Astrocyte of the spinal cord (primary cell): ENCODE results near the gene TMEM258.

Experiments used
- DNase-seq: peaks from one replicate; pipeline ENCODE4 v3.0.0; 2011; ENCODE audit warnings: low read depth, low spot score
- H3K4me3 ChIP-seq: 2 replicates; pipeline ENCODE4 v1.5.1; 2011; ENCODE audit warnings: low read depth, mild to moderate bottlenecking, low read length, moderate library complexity
- in situ Hi-C: cut with HindIII; loops from 2 replicates; pipeline ENCODE4 v1.10.0; 2017; ENCODE audit warnings: low sequenced_read_pairs
- TF ChIP-seq, protein P1 (sequence below): IDR thresholded peaks from 2 replicates; pipeline ENCODE4 v1.5.1; 2012; ENCODE audit warnings: low read depth, mild to moderate bottlenecking, low read length, inconsistent platforms

TMEM258 gene

GRCh38 chr11:61826930-61827570, 34.7 kb upstream of the TMEM258 start:
- in situ Hi-C loops: no loop called here
- DNase-seq: no peak
- peak overlapping the region; percentile 83 for H3K4me3 ChIP-seq
- TF ChIP-seq, protein P1, sequence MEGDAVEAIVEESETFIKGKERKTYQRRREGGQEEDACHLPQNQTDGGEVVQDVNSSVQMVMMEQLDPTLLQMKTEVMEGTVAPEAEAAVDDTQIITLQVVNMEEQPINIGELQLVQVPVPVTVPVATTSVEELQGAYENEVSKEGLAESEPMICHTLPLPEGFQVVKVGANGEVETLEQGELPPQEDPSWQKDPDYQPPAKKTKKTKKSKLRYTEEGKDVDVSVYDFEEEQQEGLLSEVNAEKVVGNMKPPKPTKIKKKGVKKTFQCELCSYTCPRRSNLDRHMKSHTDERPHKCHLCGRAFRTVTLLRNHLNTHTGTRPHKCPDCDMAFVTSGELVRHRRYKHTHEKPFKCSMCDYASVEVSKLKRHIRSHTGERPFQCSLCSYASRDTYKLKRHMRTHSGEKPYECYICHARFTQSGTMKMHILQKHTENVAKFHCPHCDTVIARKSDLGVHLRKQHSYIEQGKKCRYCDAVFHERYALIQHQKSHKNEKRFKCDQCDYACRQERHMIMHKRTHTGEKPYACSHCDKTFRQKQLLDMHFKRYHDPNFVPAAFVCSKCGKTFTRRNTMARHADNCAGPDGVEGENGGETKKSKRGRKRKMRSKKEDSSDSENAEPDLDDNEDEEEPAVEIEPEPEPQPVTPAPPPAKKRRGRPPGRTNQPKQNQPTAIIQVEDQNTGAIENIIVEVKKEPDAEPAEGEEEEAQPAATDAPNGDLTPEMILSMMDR: no peak

DNA sequence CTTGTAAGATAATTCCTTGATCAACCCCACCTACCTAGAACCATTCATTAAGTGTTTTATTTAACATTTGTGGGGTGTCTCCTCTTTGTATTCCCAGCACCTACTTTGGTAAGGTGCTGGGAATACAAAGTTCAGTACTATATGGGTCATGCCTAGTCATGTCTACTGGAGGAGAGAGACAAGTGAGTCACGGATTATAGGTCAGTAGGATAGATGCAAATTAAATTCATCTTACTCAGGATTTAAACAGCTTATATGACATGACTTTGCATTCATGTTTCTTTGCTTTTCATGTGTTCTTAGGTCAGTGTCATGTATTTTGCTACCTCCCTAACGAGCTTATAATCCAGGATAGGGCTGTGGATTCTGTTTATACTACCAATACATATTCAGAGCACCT, 27.8 kb upstream of the TMEM258 start:
- no peak overlapping the region for H3K4me3 ChIP-seq
- in situ Hi-C loops: no loop called here
- TF ChIP-seq, protein P1: no peak
- peak; percentile 20 for DNase-seq

DNA sequence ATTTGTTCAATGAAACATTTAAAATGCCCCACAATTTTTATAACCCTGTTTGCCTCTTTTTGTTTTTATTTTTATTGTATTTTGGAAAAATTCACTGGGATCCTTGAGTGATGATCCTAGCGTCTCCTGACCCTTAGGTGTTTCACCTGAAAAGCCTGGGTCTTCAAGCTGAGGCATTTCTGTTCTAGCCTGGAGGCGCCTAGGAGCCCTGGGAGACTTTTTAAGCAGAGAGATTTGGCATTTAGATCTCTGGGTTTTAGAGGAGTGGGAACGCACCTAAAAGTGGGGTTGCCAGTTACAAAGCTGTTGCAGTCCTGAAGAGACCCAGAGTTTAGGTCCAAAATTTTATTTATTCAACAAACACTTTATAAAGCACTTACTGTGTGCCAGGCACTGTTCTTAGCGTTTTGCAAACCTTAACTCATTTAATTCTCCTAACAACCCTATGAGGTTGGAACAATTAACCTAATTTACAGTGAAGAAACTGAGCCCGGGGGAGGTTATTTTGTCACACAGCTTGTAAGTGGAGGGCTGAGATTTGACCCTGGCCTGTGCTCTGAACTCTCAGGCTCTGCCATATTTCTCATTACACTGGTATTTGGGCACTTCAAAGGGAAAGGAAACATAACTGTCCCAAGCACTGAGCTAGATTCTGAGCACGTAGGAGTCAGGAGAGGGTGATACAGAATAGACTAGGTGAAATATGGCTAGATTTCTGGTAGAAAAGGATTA, 25.2 kb upstream of the TMEM258 start:
- in situ Hi-C loops: no loop called here
- TF ChIP-seq, protein P1: no peak
- no peak for DNase-seq
- H3K4me3 ChIP-seq: peak overlapping the region; percentile 76

DNA sequence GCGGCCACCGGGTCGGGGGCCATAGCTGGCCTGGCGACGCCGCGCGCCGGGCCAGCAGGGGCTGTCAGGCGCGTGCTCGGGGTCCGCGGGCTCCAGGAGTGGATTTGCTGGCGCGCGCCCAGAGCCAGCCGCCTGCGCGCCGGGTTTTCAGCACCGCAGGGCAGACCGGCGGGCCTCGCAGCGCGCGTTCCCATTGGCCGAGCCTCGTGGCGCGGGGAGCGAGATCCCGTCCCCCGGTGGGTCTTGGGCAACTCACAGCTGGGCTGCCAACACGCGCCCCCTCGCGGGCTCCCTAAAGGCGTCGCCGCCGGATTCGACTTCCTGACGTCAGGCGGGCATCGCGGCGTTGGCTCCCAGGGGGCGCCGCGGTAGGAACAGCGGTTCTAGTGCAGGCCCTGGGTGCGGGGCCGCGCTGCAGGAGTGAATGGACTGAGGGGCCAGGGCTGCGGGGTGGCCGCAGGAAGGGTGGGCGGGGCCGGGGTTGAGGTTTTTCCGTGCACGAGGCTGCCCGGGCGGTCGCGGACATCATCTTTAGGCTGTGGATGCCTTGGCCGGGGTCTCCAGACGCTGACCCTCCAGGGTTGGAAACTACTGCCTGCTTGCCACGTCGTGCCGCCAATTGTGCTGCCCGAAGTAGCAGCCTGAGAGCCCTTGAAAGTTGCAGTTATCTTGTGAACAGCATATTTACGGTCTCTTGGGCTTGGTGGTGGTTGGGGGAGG, 24.5 kb upstream of the TMEM258 start, which contains the start of gene FADS1:
FADS1 (minus strand) TSS at position 268 of the 720 bp plus-strand sequence; CDS start at position 194, 74 bp downstream.
- DNase-seq: peak; percentile 94
- H3K4me3 ChIP-seq: peak within 1 kb of the TSS; percentile 76
- TF ChIP-seq, protein P1: peak; percentile 53
- in situ Hi-C loops: no loop called here

GRCh38 chr11:61815790-61816735, 23.7 kb upstream of the TMEM258 start:
- DNase-seq: peak; percentile 74
- H3K4me3 ChIP-seq: peak overlapping the region; percentile 76
- TF ChIP-seq, protein P1: no peak
- in situ Hi-C loops: no loop called here
